ENCODE measurements around the gene DUS2.

DUS2 gene

GRCh38 chr16:68047987-68048386 lies 24.9 kb downstream of the DUS2 start:
- no peak for DNase-seq

- DNase-seq: no peak
These were observed 26.4 kb downstream of the DUS2 start for GRCh38 chr16:68049449-68049848.

GRCh38 chr16:68055395-68055794 lies 32.3 kb downstream of the DUS2 start:
- DNase-seq: no peak

GRCh38 chr16:68059804-68060203 lies 36.7 kb downstream of the DUS2 start:
- DNase-seq: no peak

- no peak for DNase-seq
These were observed 38.3 kb downstream of the DUS2 start for GRCh38 chr16:68061396-68061795.

GRCh38 chr16:68062910-68063393 lies 39.9 kb downstream of the DUS2 start:
- DNase-seq: peak; percentile 50

- peak; percentile 83 for DNase-seq
These were observed 41.8 kb downstream of the DUS2 start for GRCh38 chr16:68064791-68065365.

- peak; percentile 22 for DNase-seq
These were observed 42.7 kb downstream of the DUS2 start for GRCh38 chr16:68065716-68066305.

GRCh38 chr16:68066763-68067162 lies 43.7 kb downstream of the DUS2 start:
- DNase-seq: no peak

GRCh38 chr16:68068926-68069325 lies 45.8 kb downstream of the DUS2 start:
- DNase-seq: peak; percentile 4

- peak; percentile 43 for DNase-seq
These were observed 46.6 kb downstream of the DUS2 start for GRCh38 chr16:68069511-68070248.

- peak; percentile 24 for DNase-seq
These were observed 47.2 kb downstream of the DUS2 start for GRCh38 chr16:68070249-68070730.

- peak; percentile 34 for DNase-seq
These were observed 47.9 kb downstream of the DUS2 start for GRCh38 chr16:68070806-68071517.

- DNase-seq: peak; percentile 13
These were observed 48.4 kb downstream of the DUS2 start for GRCh38 chr16:68071518-68071901.

GRCh38 chr16:68072038-68072695 lies 49.1 kb downstream of the DUS2 start:
- DNase-seq: peak; percentile 23

- DNase-seq: peak; percentile 20
These were observed 51.0 kb downstream of the DUS2 start for GRCh38 chr16:68073902-68074760.

GRCh38 chr16:68074850-68075555 lies 51.9 kb downstream of the DUS2 start:
- DNase-seq: peak; percentile 78

- peak; percentile 18 for DNase-seq
These were observed 52.9 kb downstream of the DUS2 start for GRCh38 chr16:68075980-68076379.

- peak; percentile 20 for DNase-seq
These were observed 53.5 kb downstream of the DUS2 start for GRCh38 chr16:68076560-68076959.

GRCh38 chr16:68077866-68078700 lies 55.0 kb downstream of the DUS2 start:
- DNase-seq: peak; percentile 19
